K562 (cell line): ENCODE data around the gene NEU1. TPM values are rescaled to one million over a fixed set of nuclear protein-coding genes. Genes with fewer than 3 reads are reported as not detected.

Experiments
- FOXJ2 ChIP-seq: fragments of 200-800 bp; sonication (Bioruptor generic); IDR thresholded peaks from 2 replicates; pipeline ENCODE4 v1.6.1; 2016; ENCODE audit warnings: missing genetic modification characterization, missing compliant biosample characterization
- FOXP4 ChIP-seq: sonication (generic); formaldehyde crosslinking; IDR thresholded peaks from 2 replicates; pipeline ENCODE4 v1.8.0; 2022; ENCODE audit warnings: mild to moderate bottlenecking, missing genetic modification reagents, borderline replicate concordance
- GABPB2 ChIP-seq: fragments of 250-450 bp; sonication (Bioruptor Pico); conservative IDR thresholded peaks from 2 replicates; pipeline ENCODE4 v1.5.1; 2021; ENCODE audit warnings: mild to moderate bottlenecking
- HDAC1 ChIP-seq, 2 experiments: fragments of 450-650 bp; IDR thresholded peaks; 2 replicates each; pipeline ENCODE4 v1.6.1; 2016 to 2017; ENCODE audit warnings: inconsistent platforms in 1 of 2, mild to moderate bottlenecking in 1 of 2, moderate library complexity in 1 of 2
- ILF3 ChIP-seq: fragments of 450-650 bp; IDR thresholded peaks from 2 replicates; pipeline ENCODE4 v1.6.1; 2018; ENCODE audit warnings: antibody characterized with exemption, mild to moderate bottlenecking, moderate library complexity, borderline replicate concordance
- RERE ChIP-seq: sonication (generic); formaldehyde crosslinking; IDR thresholded peaks from 2 replicates; pipeline ENCODE4 v1.8.0; 2023; ENCODE audit warnings: missing genetic modification reagents, mild to moderate bottlenecking, borderline replicate concordance
- YY1 ChIP-seq, 3 experiments: IDR thresholded peaks; 2 replicates each; pipeline ENCODE4 v1.6.1; 2011; ENCODE audit warnings: low read length in 2 of 3, mild to moderate bottlenecking in 2 of 3, moderate library complexity in 2 of 3, borderline replicate concordance in 1 of 3, control low read depth in 1 of 3, low read depth in 1 of 3; ENCODE audit not compliant: insufficient read depth in 3 of 3, insufficient replicate concordance in 2 of 3, control insufficient read depth in 1 of 3, insufficient read length in 1 of 3; ENCODE audit errors: extremely low read depth in 1 of 3
- polyA plus RNA-seq, 8 experiments: library from polyadenylated mRNA; depleted of rRNA in 4 of 8; stranded (reverse) in 5 of 8; unstranded in 3 of 8; fragments of >200 nt; fragmentation: Nextera tagmentation in 2 of 8; fragmentation: Illumina TruSeq in 1 of 8; extraction: Ambion mirVana in 2 of 8; extraction: Trizol in 1 of 8; gene quantifications; 2 replicates each; pipeline versions ENCODE4 v1.2.1 to v1.2.3, GENCODE V29; 2011 to 2014; ENCODE audit warnings: inconsistent platforms in 1 of 8, missing spikeins in 1 of 8
- total RNA-seq, 7 experiments: library from RNA; depleted of rRNA in 6 of 7; stranded (reverse); fragments of >200 nt in 6 of 7; fragmentation: Illumina TruSeq in 2 of 7; extraction: Trizol in 2 of 7; gene quantifications; 2 replicates each; pipeline versions ENCODE4 v1.2.1 to v1.2.3, GENCODE V29; 2011 to 2021; ENCODE audit warnings: low replicate concordance in 1 of 7
- TF ChIP-seq, protein P1 (sequence below): fragments of 250-450 bp; sonication (Bioruptor Pico); IDR thresholded peaks from 2 replicates; pipeline ENCODE4 v1.4.0; 2020; ENCODE audit warnings: mild to moderate bottlenecking, moderate library complexity
- TF ChIP-seq, protein P2 (sequence below): fragments of 450-650 bp; IDR thresholded peaks from 2 replicates; pipeline ENCODE4 v1.6.1; 2016; ENCODE audit warnings: borderline replicate concordance
- TF ChIP-seq, protein P3 (sequence below), 3 experiments: fragments of 200-800 bp in 1 of 3; sonication (Bioruptor generic) in 1 of 3; sonication (generic) in 1 of 3; formaldehyde crosslinking in 1 of 3; IDR thresholded peaks; 2 replicates each; pipeline versions ENCODE4 v1.6.1 to v1.8.0; 2016 to 2022; ENCODE audit warnings: mild to moderate bottlenecking in 2 of 3, missing compliant biosample characterization in 2 of 3, missing genetic modification characterization in 2 of 3, missing genetic modification reagents in 1 of 3

Gene NEU1
- total and polyA plus RNA-seq, 9 of the 15 experiments (the other 6 are each of a cell fraction or from before 2014, with no cell fraction given), result 14.8 to 67.8 (median 51.0) TPM

GRCh38 chr6:31901415-31901952, 38.9 kb upstream of the NEU1 start (continued):
- TF ChIP-seq YY1 (IDR thresholded peaks at IDR 0.05; ENCODE audit: borderline replicate concordance in 1 of 3, control insufficient read depth in 1 of 3, extremely low read depth in 1 of 3, insufficient read depth in 3 of 3, insufficient read length in 1 of 3, insufficient replicate concordance in 2 of 3, low read depth in 1 of 3, low read length in 2 of 3), result peak in 1 of 3 experiments; percentile 9
- TF ChIP-seq FOXJ2, result peak; percentile 15; the same call in 1 of the 2 replicates
- TF ChIP-seq, protein P1, sequence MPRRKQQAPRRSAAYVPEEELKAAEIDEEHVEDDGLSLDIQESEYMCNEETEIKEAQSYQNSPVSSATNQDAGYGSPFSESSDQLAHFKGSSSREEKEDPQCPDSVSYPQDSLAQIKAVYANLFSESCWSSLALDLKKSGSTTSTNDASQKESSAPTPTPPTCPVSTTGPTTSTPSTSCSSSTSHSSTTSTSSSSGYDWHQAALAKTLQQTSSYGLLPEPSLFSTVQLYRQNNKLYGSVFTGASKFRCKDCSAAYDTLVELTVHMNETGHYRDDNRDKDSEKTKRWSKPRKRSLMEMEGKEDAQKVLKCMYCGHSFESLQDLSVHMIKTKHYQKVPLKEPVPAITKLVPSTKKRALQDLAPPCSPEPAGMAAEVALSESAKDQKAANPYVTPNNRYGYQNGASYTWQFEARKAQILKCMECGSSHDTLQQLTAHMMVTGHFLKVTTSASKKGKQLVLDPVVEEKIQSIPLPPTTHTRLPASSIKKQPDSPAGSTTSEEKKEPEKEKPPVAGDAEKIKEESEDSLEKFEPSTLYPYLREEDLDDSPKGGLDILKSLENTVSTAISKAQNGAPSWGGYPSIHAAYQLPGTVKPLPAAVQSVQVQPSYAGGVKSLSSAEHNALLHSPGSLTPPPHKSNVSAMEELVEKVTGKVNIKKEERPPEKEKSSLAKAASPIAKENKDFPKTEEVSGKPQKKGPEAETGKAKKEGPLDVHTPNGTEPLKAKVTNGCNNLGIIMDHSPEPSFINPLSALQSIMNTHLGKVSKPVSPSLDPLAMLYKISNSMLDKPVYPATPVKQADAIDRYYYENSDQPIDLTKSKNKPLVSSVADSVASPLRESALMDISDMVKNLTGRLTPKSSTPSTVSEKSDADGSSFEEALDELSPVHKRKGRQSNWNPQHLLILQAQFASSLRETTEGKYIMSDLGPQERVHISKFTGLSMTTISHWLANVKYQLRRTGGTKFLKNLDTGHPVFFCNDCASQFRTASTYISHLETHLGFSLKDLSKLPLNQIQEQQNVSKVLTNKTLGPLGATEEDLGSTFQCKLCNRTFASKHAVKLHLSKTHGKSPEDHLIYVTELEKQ, result no peak
- TF ChIP-seq, protein P2, sequence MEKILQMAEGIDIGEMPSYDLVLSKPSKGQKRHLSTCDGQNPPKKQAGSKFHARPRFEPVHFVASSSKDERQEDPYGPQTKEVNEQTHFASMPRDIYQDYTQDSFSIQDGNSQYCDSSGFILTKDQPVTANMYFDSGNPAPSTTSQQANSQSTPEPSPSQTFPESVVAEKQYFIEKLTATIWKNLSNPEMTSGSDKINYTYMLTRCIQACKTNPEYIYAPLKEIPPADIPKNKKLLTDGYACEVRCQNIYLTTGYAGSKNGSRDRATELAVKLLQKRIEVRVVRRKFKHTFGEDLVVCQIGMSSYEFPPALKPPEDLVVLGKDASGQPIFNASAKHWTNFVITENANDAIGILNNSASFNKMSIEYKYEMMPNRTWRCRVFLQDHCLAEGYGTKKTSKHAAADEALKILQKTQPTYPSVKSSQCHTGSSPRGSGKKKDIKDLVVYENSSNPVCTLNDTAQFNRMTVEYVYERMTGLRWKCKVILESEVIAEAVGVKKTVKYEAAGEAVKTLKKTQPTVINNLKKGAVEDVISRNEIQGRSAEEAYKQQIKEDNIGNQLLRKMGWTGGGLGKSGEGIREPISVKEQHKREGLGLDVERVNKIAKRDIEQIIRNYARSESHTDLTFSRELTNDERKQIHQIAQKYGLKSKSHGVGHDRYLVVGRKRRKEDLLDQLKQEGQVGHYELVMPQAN, result peak; percentile 31; the same call in 1 of the 2 replicates
- TF ChIP-seq RERE (CRISPR knock-in tag), result no peak
- TF ChIP-seq, protein P3, sequence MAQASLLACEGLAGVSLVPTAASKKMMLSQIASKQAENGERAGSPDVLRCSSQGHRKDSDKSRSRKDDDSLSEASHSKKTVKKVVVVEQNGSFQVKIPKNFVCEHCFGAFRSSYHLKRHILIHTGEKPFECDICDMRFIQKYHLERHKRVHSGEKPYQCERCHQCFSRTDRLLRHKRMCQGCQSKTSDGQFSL (CRISPR knock-in tag; IDR thresholded peaks at IDR 0.05), result peak; percentile 90
- TF ChIP-seq, protein P3 (tag; IDR thresholded peaks at IDR 0.05), result no peak
- TF ChIP-seq ILF3, result peak; percentile 68; the same call in 1 of the 2 replicates
- peak; percentile 49; the same call in 1 of the 2 replicates for TF ChIP-seq GABPB2 (CRISPR knock-in tag)
- TF ChIP-seq FOXP4 (CRISPR knock-in tag), result no peak
- TF ChIP-seq HDAC1 (IDR thresholded peaks at IDR 0.05), result 0 out of 4 replicates have a peak, but pooled peaks of 1 of the 2 experiments have one; percentile 28
